Ovary (tissue), 3 donors: ENCODE results near the gene SIGLEC11.

Experiments used
- POLR2A ChIP-seq: fragments of 450-650 bp; IDR thresholded peaks from one replicate; pipeline ENCODE4 v1.6.1; 2017; ENCODE audit warnings: antibody characterized with exemption, mild to moderate bottlenecking, moderate library complexity
- TF ChIP-seq, protein P1 (sequence below), 3 donors: fragments of 450-650 bp in 2 of 3; fragments of 200-600 bp in 1 of 3; IDR thresholded peaks; one replicate each; pipeline versions ENCODE4 v1.5.1 to v1.8.0; 2016 to 2022; ENCODE audit warnings: antibody characterized with exemption in 3 of 3, mild to moderate bottlenecking in 1 of 3
- donor health status: DM: no; HTN: no; CAD: no.

DNA sequence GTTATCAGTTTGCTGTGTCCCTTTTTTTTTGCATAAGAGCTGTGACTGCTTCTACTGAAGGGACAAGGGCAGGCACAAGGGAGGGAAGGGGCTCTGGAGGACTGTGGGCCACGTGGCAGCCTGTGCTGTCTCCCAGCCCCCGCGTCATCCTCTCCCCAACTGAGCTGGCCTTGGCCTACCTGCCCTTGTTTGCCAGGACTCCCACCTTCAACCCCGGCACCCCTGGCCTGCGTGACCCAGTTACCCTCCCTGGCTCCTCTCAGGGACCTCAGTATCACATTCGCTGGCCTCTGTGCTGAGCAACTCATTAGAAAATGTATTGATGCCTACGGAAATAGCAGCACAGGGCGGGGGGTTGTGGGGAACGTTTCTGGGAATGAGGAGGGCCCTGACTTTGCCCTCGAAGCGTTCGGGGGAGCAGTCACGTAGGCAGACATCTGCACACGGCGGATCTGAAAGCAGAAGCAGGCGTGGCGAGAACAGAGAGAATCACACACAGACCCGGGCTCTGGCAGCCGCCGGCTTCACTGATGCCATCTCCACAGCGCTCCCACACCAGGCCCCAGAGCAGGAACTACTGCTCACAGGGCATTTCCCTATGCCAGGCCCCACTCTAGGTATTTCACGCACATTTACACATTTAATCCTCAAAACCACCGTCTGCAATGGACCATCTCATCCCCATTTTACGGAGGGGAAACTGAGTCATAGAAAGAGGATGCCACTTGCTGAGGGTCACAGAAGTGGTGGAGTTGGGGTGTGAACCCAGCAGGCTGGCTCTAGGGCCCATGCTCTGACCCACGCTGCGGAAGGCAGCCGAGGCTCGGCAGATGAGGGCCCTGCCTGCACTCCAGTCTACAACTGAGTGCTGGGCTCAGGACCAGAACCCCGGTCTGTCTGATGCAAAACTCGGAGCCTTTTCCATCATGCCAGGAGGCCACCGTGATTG is 37.6 kb downstream of the SIGLEC11 start:
- TF ChIP-seq, protein P1, sequence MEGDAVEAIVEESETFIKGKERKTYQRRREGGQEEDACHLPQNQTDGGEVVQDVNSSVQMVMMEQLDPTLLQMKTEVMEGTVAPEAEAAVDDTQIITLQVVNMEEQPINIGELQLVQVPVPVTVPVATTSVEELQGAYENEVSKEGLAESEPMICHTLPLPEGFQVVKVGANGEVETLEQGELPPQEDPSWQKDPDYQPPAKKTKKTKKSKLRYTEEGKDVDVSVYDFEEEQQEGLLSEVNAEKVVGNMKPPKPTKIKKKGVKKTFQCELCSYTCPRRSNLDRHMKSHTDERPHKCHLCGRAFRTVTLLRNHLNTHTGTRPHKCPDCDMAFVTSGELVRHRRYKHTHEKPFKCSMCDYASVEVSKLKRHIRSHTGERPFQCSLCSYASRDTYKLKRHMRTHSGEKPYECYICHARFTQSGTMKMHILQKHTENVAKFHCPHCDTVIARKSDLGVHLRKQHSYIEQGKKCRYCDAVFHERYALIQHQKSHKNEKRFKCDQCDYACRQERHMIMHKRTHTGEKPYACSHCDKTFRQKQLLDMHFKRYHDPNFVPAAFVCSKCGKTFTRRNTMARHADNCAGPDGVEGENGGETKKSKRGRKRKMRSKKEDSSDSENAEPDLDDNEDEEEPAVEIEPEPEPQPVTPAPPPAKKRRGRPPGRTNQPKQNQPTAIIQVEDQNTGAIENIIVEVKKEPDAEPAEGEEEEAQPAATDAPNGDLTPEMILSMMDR (IDR thresholded peaks at IDR 0.05) = no peak
- TF ChIP-seq POLR2A = no peak
